HS-5 (cell line): ENCODE results near the gene HSPG2.

Experiments used
- DNase-seq: peaks from one replicate; pipeline ENCODE4 v3.0.0-alpha.2; 2012; ENCODE audit warnings: low read depth

Gene HSPG2

GRCh38 chr1:21861602-21862429 is 75.3 kb downstream of the HSPG2 start:
- DNase-seq, result peak; percentile 40

GRCh38 chr1:21860971-21861370 is 76.1 kb downstream of the HSPG2 start:
- DNase-seq, result no peak

- no peak for DNase-seq
These were observed 77.4 kb downstream of the HSPG2 start for GRCh38 chr1:21859669-21860179.

GRCh38 chr1:21857840-21858670 is 79.1 kb downstream of the HSPG2 start:
- no peak for DNase-seq

GRCh38 chr1:21857142-21857839 is 79.8 kb downstream of the HSPG2 start:
- DNase-seq, result no peak

GRCh38 chr1:21855257-21856096 is 81.6 kb downstream of the HSPG2 start:
- no peak for DNase-seq

- no peak for DNase-seq
These were observed 82.4 kb downstream of the HSPG2 start for GRCh38 chr1:21854751-21855131.

GRCh38 chr1:21854090-21854750 is 82.9 kb downstream of the HSPG2 start:
- no peak for DNase-seq

- no peak for DNase-seq
These were observed 84.0 kb downstream of the HSPG2 start for GRCh38 chr1:21853131-21853427.

- DNase-seq, result no peak
These were observed 84.6 kb downstream of the HSPG2 start for GRCh38 chr1:21852282-21853130.

- DNase-seq, result no peak
These were observed 85.5 kb downstream of the HSPG2 start for GRCh38 chr1:21851430-21852250.

GRCh38 chr1:21849909-21850576 is 87.1 kb downstream of the HSPG2 start:
- no peak for DNase-seq

- DNase-seq, result no peak
These were observed 88.5 kb downstream of the HSPG2 start for GRCh38 chr1:21848524-21849174.

GRCh38 chr1:21847223-21848205 is 89.6 kb downstream of the HSPG2 start:
- no peak for DNase-seq

GRCh38 chr1:21845646-21846641 is 91.2 kb downstream of the HSPG2 start:
- DNase-seq, result no peak

- no peak for DNase-seq
These were observed 93.1 kb downstream of the HSPG2 start for GRCh38 chr1:21843996-21844395.
